A673 (cell line): ENCODE data around the gene PDE4B.

Experiments used
- EZH2 ChIP-seq: fragments of 200-600 bp; sonication (generic); IDR thresholded peaks from 2 replicates; pipeline ENCODE4 v1.6.1; 2017; ENCODE audit warnings: borderline replicate concordance, low read depth, mild to moderate bottlenecking, mixed read lengths, antibody characterized with exemption, low read length; ENCODE audit not compliant: poor library complexity, severe bottlenecking
- TF ChIP-seq, protein P1 (sequence below): fragments of 300-800, 200-600 bp; sonication (generic); conservative IDR thresholded peaks from 2 replicates; pipeline ENCODE4 v1.5.1; 2017; ENCODE audit warnings: low read depth, mild to moderate bottlenecking, antibody characterized with exemption, low read length, moderate library complexity, mixed read lengths

DNA sequence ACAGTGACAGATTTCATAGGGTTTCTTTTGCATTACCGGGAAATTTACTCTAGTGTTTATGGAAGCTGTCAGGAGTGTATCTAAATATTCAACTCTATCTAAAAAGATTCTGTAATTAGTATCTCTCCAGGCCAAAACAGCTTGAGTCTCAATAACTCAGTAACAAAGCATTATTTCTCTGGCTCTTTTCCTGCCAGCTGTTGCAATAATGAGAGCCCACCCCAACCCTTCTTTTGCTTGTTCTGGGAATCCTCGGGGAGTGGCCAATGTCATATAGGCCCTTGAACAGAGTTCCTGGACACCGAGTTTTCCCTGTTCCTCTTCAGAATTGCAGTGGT lies 621.1 kb downstream of the PDE4B start:
- TF ChIP-seq, protein P1, sequence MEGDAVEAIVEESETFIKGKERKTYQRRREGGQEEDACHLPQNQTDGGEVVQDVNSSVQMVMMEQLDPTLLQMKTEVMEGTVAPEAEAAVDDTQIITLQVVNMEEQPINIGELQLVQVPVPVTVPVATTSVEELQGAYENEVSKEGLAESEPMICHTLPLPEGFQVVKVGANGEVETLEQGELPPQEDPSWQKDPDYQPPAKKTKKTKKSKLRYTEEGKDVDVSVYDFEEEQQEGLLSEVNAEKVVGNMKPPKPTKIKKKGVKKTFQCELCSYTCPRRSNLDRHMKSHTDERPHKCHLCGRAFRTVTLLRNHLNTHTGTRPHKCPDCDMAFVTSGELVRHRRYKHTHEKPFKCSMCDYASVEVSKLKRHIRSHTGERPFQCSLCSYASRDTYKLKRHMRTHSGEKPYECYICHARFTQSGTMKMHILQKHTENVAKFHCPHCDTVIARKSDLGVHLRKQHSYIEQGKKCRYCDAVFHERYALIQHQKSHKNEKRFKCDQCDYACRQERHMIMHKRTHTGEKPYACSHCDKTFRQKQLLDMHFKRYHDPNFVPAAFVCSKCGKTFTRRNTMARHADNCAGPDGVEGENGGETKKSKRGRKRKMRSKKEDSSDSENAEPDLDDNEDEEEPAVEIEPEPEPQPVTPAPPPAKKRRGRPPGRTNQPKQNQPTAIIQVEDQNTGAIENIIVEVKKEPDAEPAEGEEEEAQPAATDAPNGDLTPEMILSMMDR: no peak
- no peak for TF ChIP-seq EZH2
